Endodermal cell (in vitro differentiated cells): ENCODE measurements around the gene CORIN. TPM values are rescaled to one million over a fixed set of nuclear protein-coding genes. Genes with fewer than 3 reads are reported as not detected.

ENCODE experiments used
- DNase-seq: peaks from one replicate; pipeline ENCODE4 v3.0.0-alpha.2; 2017
- H3K27ac ChIP-seq: 2 replicates; pipeline ENCODE4 v1.5.1; 2013; ENCODE audit warnings: mild to moderate bottlenecking, low read depth, low read length, moderate library complexity
- H3K27me3 ChIP-seq: 2 replicates; pipeline ENCODE4 v1.6.1; 2013; ENCODE audit warnings: mild to moderate bottlenecking, low read length, moderate library complexity; ENCODE audit not compliant: insufficient read depth, control insufficient read depth, poor library complexity, severe bottlenecking
- H3K36me3 ChIP-seq: 2 replicates; pipeline ENCODE4 v1.7.0; 2013; ENCODE audit warnings: mild to moderate bottlenecking, low read length, moderate library complexity; ENCODE audit not compliant: control insufficient read depth, insufficient read depth
- H3K4me1 ChIP-seq: one replicate; pipeline ENCODE4 v1.7.0; 2013; ENCODE audit warnings: low read length; ENCODE audit not compliant: control insufficient read depth, insufficient read depth
- H3K4me3 ChIP-seq: 2 replicates; pipeline ENCODE4 v1.5.1; 2013; ENCODE audit warnings: mild to moderate bottlenecking, low read length, moderate library complexity
- H3K9ac ChIP-seq: 2 replicates; pipeline ENCODE4 v1.6.1; 2013; ENCODE audit warnings: mild to moderate bottlenecking, low read length, moderate library complexity; ENCODE audit not compliant: poor library complexity, severe bottlenecking; ENCODE audit errors: extremely low read depth
- H3K9me3 ChIP-seq: 2 replicates; pipeline ENCODE4 v1.6.1; 2013; ENCODE audit warnings: mild to moderate bottlenecking, low read length, moderate library complexity; ENCODE audit not compliant: control insufficient read depth
- H3K27ac Mint-ChIP-seq: 2 replicates; pipeline ENCODE4 v1.8.0; 2020; ENCODE audit warnings: mixed read lengths
- H3K27me3 Mint-ChIP-seq: 2 replicates; pipeline ENCODE4 v1.8.0; 2021; ENCODE audit warnings: mild to moderate bottlenecking, mixed read lengths; ENCODE audit not compliant: insufficient read depth
- H3K36me3 Mint-ChIP-seq: 2 replicates; pipeline ENCODE4 v1.8.0; 2020; ENCODE audit warnings: low read depth, mixed read lengths
- H3K4me1 Mint-ChIP-seq: 2 replicates; pipeline ENCODE4 v1.8.0; 2020; ENCODE audit warnings: mixed read lengths
- H3K4me3 Mint-ChIP-seq: 2 replicates; pipeline ENCODE4 v1.8.0; 2020; ENCODE audit warnings: mild to moderate bottlenecking, moderate library complexity, mixed read lengths
- H3K9me3 Mint-ChIP-seq: 2 replicates; pipeline ENCODE4 v1.8.0; 2020; ENCODE audit warnings: mild to moderate bottlenecking, mixed read lengths
- WGBS, 2 experiments: methylation state at CpG; one replicate each; pipeline versions ENCODE4 v1.1.5 to v1.1.7; 2013; ENCODE audit warnings: missing lambda C conversion rate in 2 of 2, mixed read lengths in 1 of 2; ENCODE audit not compliant: insufficient coverage in 1 of 2, insufficient read length in 1 of 2; 5-methylcytosine and 5-hydroxymethylcytosine counted together
- total RNA-seq, 2 donors: library from RNA; stranded (reverse); fragmentation: NEBNext Ultra II Directional in 1 of 2; extraction: Animal tissue kit (Norgen Biotek cat#: 25700) in 1 of 2; gene quantifications; 2 replicates in 1 of 2; 3 replicates in 1 of 2; pipeline ENCODE4 v1.2.1, GENCODE V29; 2021
- TF ChIP-seq, protein P1 (sequence below): fragments of 200-600 bp; sonication (generic); conservative IDR thresholded peaks from 2 replicates; pipeline ENCODE4 v1.5.0; 2021; ENCODE audit warnings: antibody characterized with exemption, mild to moderate bottlenecking

The CORIN gene
- total RNA-seq, 2 donors from 2014 or later, result 0.53 TPM; not detected in 1

GRCh38 chr4:47674144-47674543, 163.7 kb downstream of the CORIN start:
- TF ChIP-seq, protein P1, sequence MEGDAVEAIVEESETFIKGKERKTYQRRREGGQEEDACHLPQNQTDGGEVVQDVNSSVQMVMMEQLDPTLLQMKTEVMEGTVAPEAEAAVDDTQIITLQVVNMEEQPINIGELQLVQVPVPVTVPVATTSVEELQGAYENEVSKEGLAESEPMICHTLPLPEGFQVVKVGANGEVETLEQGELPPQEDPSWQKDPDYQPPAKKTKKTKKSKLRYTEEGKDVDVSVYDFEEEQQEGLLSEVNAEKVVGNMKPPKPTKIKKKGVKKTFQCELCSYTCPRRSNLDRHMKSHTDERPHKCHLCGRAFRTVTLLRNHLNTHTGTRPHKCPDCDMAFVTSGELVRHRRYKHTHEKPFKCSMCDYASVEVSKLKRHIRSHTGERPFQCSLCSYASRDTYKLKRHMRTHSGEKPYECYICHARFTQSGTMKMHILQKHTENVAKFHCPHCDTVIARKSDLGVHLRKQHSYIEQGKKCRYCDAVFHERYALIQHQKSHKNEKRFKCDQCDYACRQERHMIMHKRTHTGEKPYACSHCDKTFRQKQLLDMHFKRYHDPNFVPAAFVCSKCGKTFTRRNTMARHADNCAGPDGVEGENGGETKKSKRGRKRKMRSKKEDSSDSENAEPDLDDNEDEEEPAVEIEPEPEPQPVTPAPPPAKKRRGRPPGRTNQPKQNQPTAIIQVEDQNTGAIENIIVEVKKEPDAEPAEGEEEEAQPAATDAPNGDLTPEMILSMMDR, result no peak
- Histone ChIP-seq H3K9ac (no peak overlapping the region), H3K4me3 (no peak overlapping the region), H3K27ac (no peak overlapping the region), H3K36me3 (no peaks in the 10 kb centered on the region), H3K9me3 (no peaks in the 10 kb centered on the region), H3K27me3 (no peaks in the 10 kb centered on the region), H3K4me1 (no peaks in the 10 kb centered on the region)
- Mint-ChIP-seq H3K27me3 (no peaks in the 10 kb centered on the region), H3K27ac (no peak overlapping the region), H3K4me1 (no peaks in the 10 kb centered on the region), H3K36me3 (no peaks in the 10 kb centered on the region), H3K9me3 (no peaks in the 10 kb centered on the region), H3K4me3 (no peak overlapping the region)
- no peak for DNase-seq
- 89 to 95% methylated on average over 4 of the region's 4 CpGs for WGBS, 2 experiments

DNA sequence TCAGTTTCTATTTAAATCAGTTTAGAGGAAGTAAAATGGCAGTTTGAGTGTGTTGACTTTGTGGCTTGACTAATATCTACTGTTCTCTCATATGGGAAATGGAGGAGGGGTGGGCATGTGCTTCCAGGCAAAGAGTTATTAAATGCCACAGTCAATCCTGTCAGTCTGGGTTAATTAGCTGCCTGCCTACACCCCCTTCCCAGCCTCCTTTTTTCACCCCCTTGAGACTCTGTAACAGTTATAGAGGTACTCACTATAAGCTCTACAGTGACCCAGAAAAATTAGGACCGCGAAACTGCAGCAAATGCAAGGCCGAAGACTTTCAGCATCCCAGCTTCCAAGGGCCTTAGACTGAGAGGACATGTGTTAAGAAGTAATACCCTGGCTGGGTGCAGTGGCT, 165.2 kb downstream of the CORIN start:
- H3K27ac ChIP-seq, result no peak overlapping the region
- H3K36me3 ChIP-seq, result no peaks in the 10 kb centered on the region
- H3K9me3 ChIP-seq, result no peaks in the 10 kb centered on the region
- no peaks in the 10 kb centered on the region for H3K4me1 ChIP-seq
- H3K4me1 Mint-ChIP-seq, result no peaks in the 10 kb centered on the region
- H3K27me3 Mint-ChIP-seq, result no peaks in the 10 kb centered on the region
- H3K27ac Mint-ChIP-seq, result no peak overlapping the region
- TF ChIP-seq, protein P1, result no peak
- no peak for DNase-seq
- H3K4me3 ChIP-seq, result no peak overlapping the region
- H3K9ac ChIP-seq, result no peak overlapping the region
- H3K36me3 Mint-ChIP-seq, result no peaks in the 10 kb centered on the region
- no peaks in the 10 kb centered on the region for H3K9me3 Mint-ChIP-seq
- no peak overlapping the region for H3K4me3 Mint-ChIP-seq
- whole genome bisulfite sequencing, 2 experiments, result 93 to 100% methylated on average over 3 of the region's 3 CpGs
- no peaks in the 10 kb centered on the region for H3K27me3 ChIP-seq

GRCh38 chr4:47669946-47670345, 167.9 kb downstream of the CORIN start:
- TF ChIP-seq, protein P1, result no peak
- Mint-ChIP-seq H3K27me3 (no peaks in the 10 kb centered on the region), H3K4me1 (no peaks in the 10 kb centered on the region), H3K4me3 (no peak overlapping the region), H3K27ac (no peak overlapping the region), H3K9me3 (peaks cover 3% of the 10 kb centered on the region), H3K36me3 (no peaks in the 10 kb centered on the region)
- H3K4me1 ChIP-seq, result no peaks in the 10 kb centered on the region
- no peak overlapping the region for H3K27ac ChIP-seq
- H3K4me3 ChIP-seq, result no peak overlapping the region
- no peaks in the 10 kb centered on the region for H3K36me3 ChIP-seq
- DNase-seq, result no peak
- WGBS, 2 experiments, result 70 to 93% methylated on average over 4 to 5 of the region's 5 CpGs
- H3K9me3 ChIP-seq, result peaks cover 11% of the 10 kb centered on the region
- H3K9ac ChIP-seq, result no peak overlapping the region
- H3K27me3 ChIP-seq, result no peaks in the 10 kb centered on the region
